ENCODE data around the gene CPLX4. TPM values are rescaled to one million over a fixed set of nuclear protein-coding genes. Genes with fewer than 3 reads are reported as not detected.

Gene CPLX4
- total and polyA plus RNA-seq, 2 of the 13 experiments (the other 11 are each of a cell fraction or from before 2014, with no cell fraction given) = not detected

DNA sequence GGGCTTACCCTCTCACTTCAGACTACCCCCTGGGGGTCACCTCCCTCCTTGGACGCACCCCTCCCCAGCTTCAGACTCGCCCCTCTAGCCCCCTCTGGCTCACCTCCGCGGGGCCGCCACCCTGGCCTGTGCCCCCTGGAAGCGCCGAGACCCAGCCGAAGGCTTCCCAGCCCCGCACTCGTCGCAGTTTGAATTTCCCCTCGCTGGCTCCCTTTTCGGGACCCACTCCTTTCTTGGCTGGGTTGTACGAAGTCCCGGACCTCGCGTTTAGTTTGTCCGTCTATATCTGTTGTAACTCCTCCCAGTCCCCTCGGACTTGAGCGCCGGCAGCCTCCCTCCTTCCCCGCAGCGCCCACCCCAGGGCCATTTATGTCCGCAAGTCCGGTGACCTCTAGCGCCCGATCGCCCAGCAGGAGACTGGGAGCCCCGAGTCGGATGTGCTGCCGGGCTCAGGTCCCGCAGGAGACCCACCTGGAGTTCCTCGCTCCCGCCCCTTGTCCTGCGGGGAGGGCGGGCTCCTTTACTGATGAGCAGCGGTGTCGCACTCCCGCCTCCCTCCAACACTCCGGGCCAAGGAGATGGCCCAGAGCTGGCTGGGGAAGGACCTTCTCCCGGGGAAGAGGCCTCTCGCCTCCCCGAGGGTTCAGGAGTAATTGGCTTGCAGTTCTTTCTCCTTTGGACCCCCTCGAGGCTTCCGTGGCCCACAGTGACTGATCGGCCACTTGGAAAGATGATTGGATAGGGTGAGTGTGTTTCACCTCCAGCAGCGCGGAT is 44.5 kb downstream of the CPLX4 start:
- Histone ChIP-seq H3K27ac (ENCODE audit: extremely low read length, insufficient read depth, low read length) (no peak overlapping the region), H4K20me1 (ENCODE audit: insufficient read depth, low read length) (no peaks in the 10 kb centered on the region), H2AFZ (ENCODE audit: low read length) (no peak overlapping the region), H3K9me3 (ENCODE audit: low read length) (no peaks in the 10 kb centered on the region), H3K4me2 (ENCODE audit: low read depth, low read length) (no peak overlapping the region), H3K36me3 (replicated peaks in 1 of 2; ENCODE audit: control insufficient read depth in 1 of 2, insufficient read depth in 2 of 2, low read length in 2 of 2) (no peaks in the 10 kb centered on the region), H3K4me3 (replicated peaks in 1 of 3; ENCODE audit: insufficient read depth in 1 of 3, low read depth in 2 of 3, low read length in 3 of 3) (no peak overlapping the region), H3K9ac (ENCODE audit: insufficient read depth, low read depth, low read length) (no peak overlapping the region), H3K27me3 (ENCODE audit: control insufficient read depth in 1 of 2, insufficient read depth in 2 of 2, low read length in 2 of 2) (peaks cover 6 to 66% of the 10 kb centered on the region in 2 experiments), H3K79me2 (ENCODE audit: insufficient read depth, low read length) (no peaks in the 10 kb centered on the region), H3K4me1 (ENCODE audit: insufficient read depth, low read length) (no peaks in the 10 kb centered on the region)
- TF ChIP-seq ZNF547 (CRISPR knock-in tag; IDR thresholded peaks at IDR 0.05) (no peak), NFATC3 (CRISPR knock-in tag; IDR thresholded peaks at IDR 0.05) (no peak)
- POLR2A ChIA-PET = no interaction called here
- FAIRE-seq (no peak), ATAC-seq (no peak), DNase-seq (ENCODE audit: low spot score) (no peak)
- no TSS peak for BruUV-seq (replicated peaks)
- CTCF ChIA-PET (ENCODE audit: low intra/inter-chr PET ratio, low total read pairs) = no interaction called here
- intact Hi-C loops (cut with micrococcal nuclease; ENCODE audit: unreplicated experiment) = no loop called here
- in situ Hi-C loops (cut with HindIII; ENCODE audit: extremely low pct_ligation_motif_present, low pct_unique_long_range_greater_than_20kb) = no loop called here
- 34% methylated on average over 41 of the region's 48 CpGs for WGBS (ENCODE audit: low lambda C conversion rate)

DNA sequence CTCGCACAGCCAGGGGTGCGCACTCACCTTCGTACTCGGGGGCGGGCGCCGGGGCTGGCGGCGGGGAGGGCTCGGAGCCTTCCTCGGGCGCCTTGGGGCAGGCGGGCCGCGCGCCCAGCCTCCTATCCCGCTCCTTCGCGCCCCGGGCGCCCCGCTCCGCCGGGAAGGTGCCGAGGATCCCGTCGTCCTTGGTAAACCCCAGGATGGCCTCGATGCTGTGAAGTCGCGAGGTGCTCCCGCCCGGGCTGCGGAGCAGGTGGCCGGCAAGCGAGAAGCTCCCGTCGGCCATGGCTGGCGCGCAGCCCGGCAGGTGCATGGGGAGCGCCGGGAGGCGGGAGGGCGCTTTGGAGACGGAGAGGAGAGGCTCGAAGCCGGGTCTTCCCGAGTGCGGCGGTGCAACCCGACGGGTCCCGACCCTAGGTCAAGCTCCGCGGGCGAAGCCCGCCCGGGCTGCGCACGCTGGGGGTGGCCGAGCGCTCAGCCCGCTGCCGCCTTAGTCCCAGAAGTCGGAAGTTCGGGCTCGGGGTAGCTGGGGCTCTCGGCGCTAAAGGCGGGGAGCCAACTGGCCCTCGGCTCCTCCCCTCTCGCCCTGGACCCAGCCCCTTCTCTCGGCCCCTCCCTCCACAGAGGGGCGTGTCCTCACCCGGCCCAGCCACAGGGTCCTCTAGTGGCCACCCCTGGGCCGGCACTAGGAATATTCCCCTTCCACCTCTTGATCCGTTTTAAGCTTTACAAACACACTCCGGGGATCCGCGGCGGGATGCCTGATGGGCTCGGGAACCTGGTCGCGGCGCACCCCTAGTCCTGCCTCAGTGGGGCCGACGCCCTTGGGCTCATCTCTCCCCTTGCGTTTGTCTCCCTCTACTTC is 45.3 kb downstream of the CPLX4 start, which contains the start of gene RAX:
TSS of gene RAX (minus strand) at position 564 of the 868 bp plus-strand sequence. CDS start at position 316, 248 bp downstream.
- ATAC-seq = peak; percentile 19; the same call in 2 of the 3 replicates
- TF ChIP-seq RELA (CRISPR knock-in tag; IDR thresholded peaks at IDR 0.05) (no peak), ZNF75D (CRISPR knock-in tag; IDR thresholded peaks at IDR 0.05; ENCODE audit: borderline replicate concordance) (no peak)
- TF ChIP-seq, protein P1, sequence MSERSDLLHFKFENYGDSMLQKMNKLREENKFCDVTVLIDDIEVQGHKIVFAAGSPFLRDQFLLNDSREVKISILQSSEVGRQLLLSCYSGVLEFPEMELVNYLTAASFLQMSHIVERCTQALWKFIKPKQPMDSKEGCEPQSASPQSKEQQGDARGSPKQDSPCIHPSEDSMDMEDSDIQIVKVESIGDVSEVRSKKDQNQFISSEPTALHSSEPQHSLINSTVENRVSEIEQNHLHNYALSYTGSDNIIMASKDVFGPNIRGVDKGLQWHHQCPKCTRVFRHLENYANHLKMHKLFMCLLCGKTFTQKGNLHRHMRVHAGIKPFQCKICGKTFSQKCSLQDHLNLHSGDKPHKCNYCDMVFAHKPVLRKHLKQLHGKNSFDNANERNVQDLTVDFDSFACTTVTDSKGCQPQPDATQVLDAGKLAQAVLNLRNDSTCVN (CRISPR knock-in tag; IDR thresholded peaks at IDR 0.05; ENCODE audit: borderline replicate concordance) = no peak
- FAIRE-seq = no peak
- H3K4me1 ChIP-seq (ENCODE audit: insufficient read depth, low read length) = no peaks in the 10 kb centered on the region
- no peak for DNase-seq (ENCODE audit: low spot score)
- H3K4me3 ChIP-seq (replicated peaks in 1 of 3; ENCODE audit: insufficient read depth in 1 of 3, low read depth in 2 of 3, low read length in 3 of 3) = no peak within 1 kb of the TSS
- ChIA-PET CTCF (ENCODE audit: low intra/inter-chr PET ratio, low total read pairs) (no interaction called here), POLR2A (no interaction called here)
- no peak within 1 kb of the TSS for H3K4me2 ChIP-seq (ENCODE audit: low read depth, low read length)
- no peak within 1 kb of the TSS for H3K9ac ChIP-seq (ENCODE audit: insufficient read depth, low read depth, low read length)
- H3K36me3 ChIP-seq (replicated peaks in 1 of 2; ENCODE audit: control insufficient read depth in 1 of 2, insufficient read depth in 2 of 2, low read length in 2 of 2) = no peaks in the 10 kb centered on the region
- H3K27ac ChIP-seq (ENCODE audit: extremely low read length, insufficient read depth, low read length) = no peak within 1 kb of the TSS
- peaks cover 6 to 73% of the 10 kb centered on the region in 2 experiments for H3K27me3 ChIP-seq (ENCODE audit: control insufficient read depth in 1 of 2, insufficient read depth in 2 of 2, low read length in 2 of 2)
- BruUV-seq (replicated peaks) = no TSS peak
- intact Hi-C loops (cut with micrococcal nuclease; ENCODE audit: unreplicated experiment) (no loop called here), in situ Hi-C loops (cut with HindIII; ENCODE audit: extremely low pct_ligation_motif_present, low pct_unique_long_range_greater_than_20kb) (no loop called here)
- WGBS (ENCODE audit: low lambda C conversion rate) = 73% methylated on average over 53 of the region's 88 CpGs
- H3K79me2 ChIP-seq (ENCODE audit: insufficient read depth, low read length) = no peaks in the 10 kb centered on the region
- no peak within 1 kb of the TSS for H2AFZ ChIP-seq (ENCODE audit: low read length)
- no peaks in the 10 kb centered on the region for H4K20me1 ChIP-seq (ENCODE audit: insufficient read depth, low read length)
- H3K9me3 ChIP-seq (ENCODE audit: low read length) = no peaks in the 10 kb centered on the region
